Liver (tissue), 9 donors: Measurements from ENCODE around the gene RAD23B. TPM values are rescaled to one million over a fixed set of nuclear protein-coding genes. Genes with fewer than 3 reads are reported as not detected.

Source experiments
- DNase-seq: peaks from one replicate; pipeline ENCODE4 v3.0.0-alpha.2; 2017; ENCODE audit warnings: low spot score
- H3K27ac ChIP-seq, 2 donors: one replicate each; pipeline ENCODE4 v1.7.0; 2013; ENCODE audit warnings: inconsistent platforms in 2 of 2, low read length in 2 of 2, control low read depth in 1 of 2, low read depth in 1 of 2, mild to moderate bottlenecking in 1 of 2
- H3K27me3 ChIP-seq, 4 donors: one replicate each; pipeline versions ENCODE4 v1.6.1 to v1.7.0; 2013; ENCODE audit warnings: low read length in 3 of 4, inconsistent platforms in 1 of 4, mild to moderate bottlenecking in 1 of 4, moderate library complexity in 1 of 4; ENCODE audit not compliant: control insufficient read depth in 4 of 4, insufficient read depth in 4 of 4
- H3K36me3 ChIP-seq, 4 donors: one replicate each; pipeline versions ENCODE4 v1.6.1 to v1.7.0; 2013; ENCODE audit warnings: low read length in 3 of 4, mild to moderate bottlenecking in 3 of 4, low read depth in 1 of 4, moderate library complexity in 1 of 4; ENCODE audit not compliant: control insufficient read depth in 4 of 4, insufficient read depth in 3 of 4
- H3K4me1 ChIP-seq, 4 donors: one replicate each; pipeline versions ENCODE4 v1.6.1 to v1.7.0; 2013; ENCODE audit warnings: low read length in 3 of 4, mild to moderate bottlenecking in 3 of 4, moderate library complexity in 1 of 4; ENCODE audit not compliant: control insufficient read depth in 4 of 4, insufficient read depth in 4 of 4
- H3K4me3 ChIP-seq, 3 donors: one replicate each; pipeline versions ENCODE4 v1.6.1 to v1.7.0; 2013; ENCODE audit warnings: low read length in 3 of 3, control low read depth in 1 of 3, low read depth in 1 of 3, mild to moderate bottlenecking in 1 of 3
- H3K9ac ChIP-seq, 2 donors: one replicate each; pipeline ENCODE4 v1.7.0; 2013; ENCODE audit warnings: low read length in 2 of 2, mild to moderate bottlenecking in 2 of 2, moderate library complexity in 2 of 2, control low read depth in 1 of 2, low read depth in 1 of 2
- H3K9me3 ChIP-seq, 4 donors: one replicate each; pipeline versions ENCODE4 v1.6.1 to v1.7.0; 2013; ENCODE audit warnings: low read length in 3 of 4; ENCODE audit not compliant: control insufficient read depth in 4 of 4
- ATF3 ChIP-seq: IDR thresholded peaks from 2 replicates; pipeline ENCODE4 v1.6.1; 2016; ENCODE audit warnings: antibody characterized with exemption
- CTCF ChIP-seq: fragments of 150-350 bp; IDR thresholded peaks from 2 replicates; pipeline ENCODE4 v1.5.1; 2017; ENCODE audit warnings: improper control_type of control experiment, low read depth, low read length; ENCODE audit not compliant: missing input control
- EGR1 ChIP-seq, 2 donors: IDR thresholded peaks; 2 replicates each; pipeline ENCODE4 v1.6.1; 2016 to 2018; ENCODE audit warnings: antibody characterized with exemption in 2 of 2, low read depth in 2 of 2
- FOXA1 ChIP-seq: IDR thresholded peaks from 2 replicates; pipeline ENCODE4 v1.6.1; 2016; ENCODE audit warnings: antibody characterized with exemption
- FOXA2 ChIP-seq: IDR thresholded peaks from 2 replicates; pipeline ENCODE4 v1.6.1; 2016; ENCODE audit warnings: antibody characterized with exemption
- HNF4A ChIP-seq, 2 donors: conservative IDR thresholded peaks; 2 replicates each; pipeline ENCODE4 v1.6.1; 2016; ENCODE audit warnings: antibody characterized with exemption in 2 of 2, mild to moderate bottlenecking in 2 of 2
- HNF4G ChIP-seq: IDR thresholded peaks from 2 replicates; pipeline ENCODE4 v1.6.1; 2016; ENCODE audit warnings: antibody characterized with exemption
- NR2F2 ChIP-seq: IDR thresholded peaks from 2 replicates; pipeline ENCODE4 v1.6.1; 2016; ENCODE audit warnings: antibody characterized with exemption
- SP1 ChIP-seq: IDR thresholded peaks from 2 replicates; pipeline ENCODE4 v1.6.1; 2018; ENCODE audit warnings: antibody characterized with exemption, mild to moderate bottlenecking
- TAF1 ChIP-seq: conservative IDR thresholded peaks from 2 replicates; pipeline ENCODE4 v1.6.1; 2016; ENCODE audit warnings: antibody characterized with exemption, mild to moderate bottlenecking
- WGBS: extraction: QIAGEN DNeasy Blood & Tissue Kit; methylation state at CpG from one replicate; pipeline ENCODE4 v1.1.7; 2013; 5-methylcytosine and 5-hydroxymethylcytosine counted together
- polyA plus RNA-seq, 2 donors: library from polyadenylated mRNA; stranded (reverse) in 1 of 2; unstranded in 1 of 2; fragments of 200-250 nt in 1 of 2; fragments of >200 nt in 1 of 2; fragmentation: Nextera tagmentation in 1 of 2; extraction: Ambion mirVana in 1 of 2; gene quantifications; one replicate each; pipeline versions ENCODE4 v1.2.1 to v1.2.3, GENCODE V29; 2013 to 2015
- total RNA-seq, 2 donors: library from RNA; depleted of rRNA; stranded (reverse); fragments of >200 nt; gene quantifications; one replicate each; pipeline ENCODE4 v1.2.3, GENCODE V29; 2014
- TF ChIP-seq, protein P1 (sequence below): IDR thresholded peaks from 2 replicates; pipeline ENCODE4 v1.6.1; 2016; ENCODE audit warnings: antibody characterized with exemption
- TF ChIP-seq, protein P2 (sequence below): IDR thresholded peaks from 2 replicates; pipeline ENCODE4 v1.6.1; 2016; ENCODE audit warnings: antibody characterized with exemption
- donor health status: healthy.
- donor health status: healthy.
- donor health status: healthy.
- donor health status: healthy.
- donor health status: healthy.

The RAD23B gene
- total and polyA plus RNA-seq, 4 donors: 13.6 to 101 (median 61.6) TPM

GRCh38 chr9:107290619-107291018 is 7.5 kb downstream of the RAD23B start (continued):
- TF ChIP-seq CTCF (no peak), TAF1 (no peak), HNF4A (conservative IDR thresholded peaks at IDR 0.05) (no peak)

DNA sequence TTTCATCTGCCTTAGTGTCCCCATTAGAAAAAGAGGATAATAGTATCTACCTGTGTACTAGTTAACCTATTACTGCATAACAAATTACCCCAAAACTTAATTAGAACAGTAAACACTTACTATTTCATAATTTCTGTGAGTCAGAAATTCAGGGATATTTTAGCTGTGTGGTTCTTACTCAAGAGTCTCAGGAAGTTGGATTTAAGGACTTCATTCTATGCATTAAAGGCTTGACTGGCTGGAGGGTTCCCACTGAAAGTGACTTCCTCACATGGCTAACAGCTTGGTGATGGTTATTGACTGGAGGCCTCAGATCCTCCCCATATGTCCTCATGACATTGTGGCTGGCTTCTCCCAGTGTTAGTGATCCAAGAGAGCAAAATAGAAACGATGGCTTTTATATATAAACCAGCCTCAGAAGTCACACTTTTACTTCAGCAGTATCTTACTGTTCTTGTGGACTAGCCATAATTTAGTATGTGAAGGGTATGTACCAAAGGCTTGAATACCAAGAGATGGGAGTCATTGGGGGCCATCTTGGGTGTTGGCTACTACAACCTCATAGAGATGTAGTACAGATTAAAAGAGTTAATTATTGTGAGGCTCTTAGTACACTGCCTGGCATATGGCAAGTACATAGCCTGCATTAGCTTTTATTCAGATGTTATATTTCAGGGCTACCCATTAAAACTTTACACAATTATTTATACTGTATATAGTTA is 9.9 kb downstream of the RAD23B start:
- no peaks in the 10 kb centered on the region for H3K9me3 ChIP-seq
- no peak overlapping the region for H3K9ac ChIP-seq
- WGBS: 48% methylated on average over 1 of the region's 1 CpG
- no peak overlapping the region for H3K4me3 ChIP-seq
- peak overlapping the region in 1 of 2 donors; percentile 44 for H3K27ac ChIP-seq
- no peak for TF ChIP-seq HNF4G
- TF ChIP-seq, protein P1, sequence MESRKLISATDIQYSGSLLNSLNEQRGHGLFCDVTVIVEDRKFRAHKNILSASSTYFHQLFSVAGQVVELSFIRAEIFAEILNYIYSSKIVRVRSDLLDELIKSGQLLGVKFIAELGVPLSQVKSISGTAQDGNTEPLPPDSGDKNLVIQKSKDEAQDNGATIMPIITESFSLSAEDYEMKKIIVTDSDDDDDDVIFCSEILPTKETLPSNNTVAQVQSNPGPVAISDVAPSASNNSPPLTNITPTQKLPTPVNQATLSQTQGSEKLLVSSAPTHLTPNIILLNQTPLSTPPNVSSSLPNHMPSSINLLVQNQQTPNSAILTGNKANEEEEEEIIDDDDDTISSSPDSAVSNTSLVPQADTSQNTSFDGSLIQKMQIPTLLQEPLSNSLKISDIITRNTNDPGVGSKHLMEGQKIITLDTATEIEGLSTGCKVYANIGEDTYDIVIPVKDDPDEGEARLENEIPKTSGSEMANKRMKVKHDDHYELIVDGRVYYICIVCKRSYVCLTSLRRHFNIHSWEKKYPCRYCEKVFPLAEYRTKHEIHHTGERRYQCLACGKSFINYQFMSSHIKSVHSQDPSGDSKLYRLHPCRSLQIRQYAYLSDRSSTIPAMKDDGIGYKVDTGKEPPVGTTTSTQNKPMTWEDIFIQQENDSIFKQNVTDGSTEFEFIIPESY: no peak
- TF ChIP-seq, protein P2, sequence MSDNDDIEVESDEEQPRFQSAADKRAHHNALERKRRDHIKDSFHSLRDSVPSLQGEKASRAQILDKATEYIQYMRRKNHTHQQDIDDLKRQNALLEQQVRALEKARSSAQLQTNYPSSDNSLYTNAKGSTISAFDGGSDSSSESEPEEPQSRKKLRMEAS: no peak
- TF ChIP-seq SP1: no peak
- TF ChIP-seq NR2F2: no peak
- TF ChIP-seq FOXA1: no peak
- no peak for TF ChIP-seq ATF3
- no peak for TF ChIP-seq FOXA2
- TF ChIP-seq CTCF: no peak
- TF ChIP-seq TAF1: no peak
- no peaks in the 10 kb centered on the region for H3K27me3 ChIP-seq
- H3K4me1 ChIP-seq: peaks cover 19 to 82% (median 63%) of the 10 kb centered on the region in 4 donors
- H3K36me3 ChIP-seq: no peaks in the 10 kb centered on the region
- DNase-seq: no peak

DNA sequence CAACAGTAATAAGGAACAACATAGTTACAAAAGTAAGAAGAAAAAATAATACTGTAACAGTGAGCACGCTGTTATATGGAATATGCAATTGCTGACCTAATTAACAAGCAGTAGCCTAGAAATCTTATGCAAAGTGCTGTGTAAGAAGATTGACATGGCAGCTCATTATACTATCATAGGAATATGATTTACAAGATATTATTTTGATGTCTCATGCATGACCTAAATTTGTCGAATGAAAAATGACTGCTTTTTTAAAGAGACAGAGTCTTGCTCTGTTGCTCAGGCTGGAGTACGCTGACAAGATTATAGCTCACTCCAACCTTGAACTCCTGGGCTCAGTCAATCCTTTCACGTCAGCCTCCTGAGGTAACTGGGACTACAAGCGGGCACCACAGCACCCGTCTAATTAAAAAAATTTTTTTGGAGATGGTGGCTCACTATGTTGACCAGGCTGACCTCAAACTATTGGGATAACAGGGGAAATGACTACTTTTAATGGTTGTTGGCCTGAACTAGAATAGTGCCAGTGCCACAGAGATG is 10.5 kb downstream of the RAD23B start:
- Histone ChIP-seq H3K9me3 (no peaks in the 10 kb centered on the region), H3K27ac (no peak overlapping the region), H3K4me1 (peaks cover 19 to 78% (median 60%) of the 10 kb centered on the region in 4 donors), H3K36me3 (no peaks in the 10 kb centered on the region), H3K9ac (no peak overlapping the region), H3K4me3 (no peak overlapping the region), H3K27me3 (no peaks in the 10 kb centered on the region)
- TF ChIP-seq TAF1: no peak
- no peak for TF ChIP-seq EGR1 (IDR thresholded peaks at IDR 0.05; ENCODE audit: low read depth in 2 of 2)
- TF ChIP-seq, protein P1: no peak
- TF ChIP-seq HNF4A (conservative IDR thresholded peaks at IDR 0.05): no peak
- no peak for TF ChIP-seq FOXA2
- TF ChIP-seq, protein P2: no peak
- no peak for DNase-seq
- 69% methylated on average over 6 of the region's 6 CpGs for WGBS
